Measurements from ENCODE around the gene CRELD1. TPM values are rescaled to one million over a fixed set of nuclear protein-coding genes. Genes with fewer than 3 reads are reported as not detected.

Gene CRELD1
- total and polyA plus RNA-seq, 2 of the 13 experiments (the other 11 are each of a cell fraction or from before 2014, with no cell fraction given) = 27.1 to 61.9 TPM

DNA sequence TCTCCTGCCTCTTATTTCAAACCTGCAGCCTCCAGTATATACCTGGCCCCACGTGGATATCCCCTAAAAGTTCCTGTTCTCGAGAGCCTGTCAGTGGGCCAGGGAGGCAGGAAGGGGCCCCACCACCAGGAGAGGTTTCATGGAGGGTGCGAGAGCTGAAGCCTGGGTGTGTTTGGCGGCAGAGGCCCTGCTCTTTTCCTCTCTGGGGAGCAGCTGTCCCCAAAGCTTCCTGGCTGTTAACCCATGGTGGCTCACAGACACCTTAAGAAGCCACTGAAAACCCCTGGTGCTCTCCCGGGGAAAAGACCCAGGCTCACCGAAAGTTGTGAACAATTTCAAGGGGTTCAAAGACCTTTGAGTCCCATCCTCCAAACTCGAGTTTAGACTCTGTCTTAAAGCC is 17.5 kb downstream of the CRELD1 start:
- BruUV-seq (replicated peaks) = no TSS peak
- Histone ChIP-seq H3K4me3 (replicated peaks in 1 of 3; ENCODE audit: insufficient read depth in 1 of 3, low read depth in 2 of 3, low read length in 3 of 3) (no peak overlapping the region), H3K27me3 (ENCODE audit: control insufficient read depth in 1 of 2, insufficient read depth in 2 of 2, low read length in 2 of 2) (no peaks in the 10 kb centered on the region), H3K79me2 (ENCODE audit: insufficient read depth, low read length) (peaks cover 3% of the 10 kb centered on the region), H3K36me3 (replicated peaks in 1 of 2; ENCODE audit: control insufficient read depth in 1 of 2, insufficient read depth in 2 of 2, low read length in 2 of 2) (no peaks in the 10 kb centered on the region; a peak in 2 of 5 replicates), H3K27ac (ENCODE audit: extremely low read length, insufficient read depth, low read length) (no peak overlapping the region), H3K4me1 (ENCODE audit: insufficient read depth, low read length) (peaks cover 46% of the 10 kb centered on the region), H3K4me2 (ENCODE audit: low read depth, low read length) (no peak overlapping the region), H4K20me1 (ENCODE audit: insufficient read depth, low read length) (no peaks in the 10 kb centered on the region), H3K9me3 (ENCODE audit: low read length) (no peaks in the 10 kb centered on the region), H3K9ac (ENCODE audit: insufficient read depth, low read depth, low read length) (no peak overlapping the region), H2AFZ (ENCODE audit: low read length) (no peak overlapping the region)
- DNase-seq (ENCODE audit: low spot score) = no peak
- ChIA-PET POLR2A (no interaction called here), CTCF (ENCODE audit: low intra/inter-chr PET ratio, low total read pairs) (no interaction called here)
- 82% methylated on average over 7 of the region's 7 CpGs for WGBS (ENCODE audit: low lambda C conversion rate)
- intact Hi-C loops (cut with micrococcal nuclease; ENCODE audit: unreplicated experiment) (no loop called here), in situ Hi-C loops (cut with HindIII; ENCODE audit: extremely low pct_ligation_motif_present, low pct_unique_long_range_greater_than_20kb) (no loop called here)
- no peak for FAIRE-seq
- ATAC-seq = no peak
- TF ChIP-seq ZNF589 (CRISPR knock-in tag; conservative IDR thresholded peaks at IDR 0.05) = no peak
- TF ChIP-seq, protein P1, sequence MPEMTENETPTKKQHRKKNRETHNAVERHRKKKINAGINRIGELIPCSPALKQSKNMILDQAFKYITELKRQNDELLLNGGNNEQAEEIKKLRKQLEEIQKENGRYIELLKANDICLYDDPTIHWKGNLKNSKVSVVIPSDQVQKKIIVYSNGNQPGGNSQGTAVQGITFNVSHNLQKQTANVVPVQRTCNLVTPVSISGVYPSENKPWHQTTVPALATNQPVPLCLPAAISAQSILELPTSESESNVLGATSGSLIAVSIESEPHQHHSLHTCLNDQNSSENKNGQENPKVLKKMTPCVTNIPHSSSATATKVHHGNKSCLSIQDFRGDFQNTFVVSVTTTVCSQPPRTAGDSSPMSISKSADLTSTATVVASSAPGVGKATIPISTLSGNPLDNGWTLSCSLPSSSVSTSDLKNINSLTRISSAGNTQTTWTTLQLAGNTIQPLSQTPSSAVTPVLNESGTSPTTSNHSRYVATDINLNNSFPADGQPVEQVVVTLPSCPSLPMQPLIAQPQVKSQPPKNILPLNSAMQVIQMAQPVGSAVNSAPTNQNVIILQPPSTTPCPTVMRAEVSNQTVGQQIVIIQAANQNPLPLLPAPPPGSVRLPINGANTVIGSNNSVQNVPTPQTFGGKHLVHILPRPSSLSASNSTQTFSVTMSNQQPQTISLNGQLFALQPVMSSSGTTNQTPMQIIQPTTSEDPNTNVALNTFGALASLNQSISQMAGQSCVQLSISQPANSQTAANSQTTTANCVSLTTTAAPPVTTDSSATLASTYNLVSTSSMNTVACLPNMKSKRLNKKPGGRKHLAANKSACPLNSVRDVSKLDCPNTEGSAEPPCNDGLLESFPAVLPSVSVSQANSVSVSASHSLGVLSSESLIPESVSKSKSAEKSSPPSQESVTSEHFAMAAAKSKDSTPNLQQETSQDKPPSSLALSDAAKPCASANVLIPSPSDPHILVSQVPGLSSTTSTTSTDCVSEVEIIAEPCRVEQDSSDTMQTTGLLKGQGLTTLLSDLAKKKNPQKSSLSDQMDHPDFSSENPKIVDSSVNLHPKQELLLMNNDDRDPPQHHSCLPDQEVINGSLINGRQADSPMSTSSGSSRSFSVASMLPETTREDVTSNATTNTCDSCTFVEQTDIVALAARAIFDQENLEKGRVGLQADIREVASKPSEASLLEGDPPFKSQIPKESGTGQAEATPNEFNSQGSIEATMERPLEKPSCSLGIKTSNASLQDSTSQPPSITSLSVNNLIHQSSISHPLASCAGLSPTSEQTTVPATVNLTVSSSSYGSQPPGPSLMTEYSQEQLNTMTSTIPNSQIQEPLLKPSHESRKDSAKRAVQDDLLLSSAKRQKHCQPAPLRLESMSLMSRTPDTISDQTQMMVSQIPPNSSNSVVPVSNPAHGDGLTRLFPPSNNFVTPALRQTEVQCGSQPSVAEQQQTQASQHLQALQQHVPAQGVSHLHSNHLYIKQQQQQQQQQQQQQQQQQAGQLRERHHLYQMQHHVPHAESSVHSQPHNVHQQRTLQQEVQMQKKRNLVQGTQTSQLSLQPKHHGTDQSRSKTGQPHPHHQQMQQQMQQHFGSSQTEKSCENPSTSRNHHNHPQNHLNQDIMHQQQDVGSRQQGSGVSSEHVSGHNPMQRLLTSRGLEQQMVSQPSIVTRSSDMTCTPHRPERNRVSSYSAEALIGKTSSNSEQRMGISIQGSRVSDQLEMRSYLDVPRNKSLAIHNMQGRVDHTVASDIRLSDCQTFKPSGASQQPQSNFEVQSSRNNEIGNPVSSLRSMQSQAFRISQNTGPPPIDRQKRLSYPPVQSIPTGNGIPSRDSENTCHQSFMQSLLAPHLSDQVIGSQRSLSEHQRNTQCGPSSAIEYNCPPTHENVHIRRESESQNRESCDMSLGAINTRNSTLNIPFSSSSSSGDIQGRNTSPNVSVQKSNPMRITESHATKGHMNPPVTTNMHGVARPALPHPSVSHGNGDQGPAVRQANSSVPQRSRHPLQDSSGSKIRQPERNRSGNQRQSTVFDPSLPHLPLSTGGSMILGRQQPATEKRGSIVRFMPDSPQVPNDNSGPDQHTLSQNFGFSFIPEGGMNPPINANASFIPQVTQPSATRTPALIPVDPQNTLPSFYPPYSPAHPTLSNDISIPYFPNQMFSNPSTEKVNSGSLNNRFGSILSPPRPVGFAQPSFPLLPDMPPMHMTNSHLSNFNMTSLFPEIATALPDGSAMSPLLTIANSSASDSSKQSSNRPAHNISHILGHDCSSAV (CRISPR knock-in tag; IDR thresholded peaks at IDR 0.05; ENCODE audit: borderline replicate concordance) = no peak
- TF ChIP-seq HDAC6 (IDR thresholded peaks at IDR 0.05; ENCODE audit: low read depth, low read length) = no peak
- TF ChIP-seq FOXK1 (CRISPR knock-in tag; IDR thresholded peaks at IDR 0.05; ENCODE audit: borderline replicate concordance, low read depth) = no peak
- TF ChIP-seq CENPX (CRISPR knock-in tag; IDR thresholded peaks at IDR 0.05) = no peak
- no peak for TF ChIP-seq ZNF232 (CRISPR knock-in tag; IDR thresholded peaks at IDR 0.05; ENCODE audit: borderline replicate concordance)
- no peak for TF ChIP-seq ZNF274 (CRISPR knock-in tag; IDR thresholded peaks at IDR 0.05)
- no peak for TF ChIP-seq SIN3A (IDR thresholded peaks at IDR 0.05; ENCODE audit: borderline replicate concordance, low read depth, low read length)
- no peak for TF ChIP-seq FIP1L1 (IDR thresholded peaks at IDR 0.05; ENCODE audit: borderline replicate concordance, insufficient read depth, low read depth, low read length)
- no peak for TF ChIP-seq NCOR1 (IDR thresholded peaks at IDR 0.05; ENCODE audit: borderline replicate concordance, low read length)
- TF ChIP-seq ZNF552 (CRISPR knock-in tag; IDR thresholded peaks at IDR 0.05; ENCODE audit: borderline replicate concordance) = no peak
- TF ChIP-seq RBAK (CRISPR knock-in tag; IDR thresholded peaks at IDR 0.05) = no peak
- TF ChIP-seq NCOA1 (CRISPR knock-in tag; IDR thresholded peaks at IDR 0.05) = no peak
- no peak for TF ChIP-seq XBP1 (CRISPR knock-in tag; IDR thresholded peaks at IDR 0.05)
- TF ChIP-seq TCF12 (IDR thresholded peaks at IDR 0.05) = no peak
- TF ChIP-seq TCF12 (CRISPR knock-in tag; IDR thresholded peaks at IDR 0.05) = no peak
- TF ChIP-seq ZNF230 (CRISPR knock-in tag; IDR thresholded peaks at IDR 0.05) = no peak
- TF ChIP-seq SOX5 (CRISPR knock-in tag; IDR thresholded peaks at IDR 0.05; ENCODE audit: borderline replicate concordance) = no peak
- TF ChIP-seq ZNF569 (CRISPR knock-in tag; IDR thresholded peaks at IDR 0.05; ENCODE audit: borderline replicate concordance) = no peak
- no peak for TF ChIP-seq ZSCAN25 (CRISPR knock-in tag; IDR thresholded peaks at IDR 0.05)
